Liver (tissue), 3 donors: ENCODE data around the gene PLA2G4E.

ENCODE experiments used
- ATF3 ChIP-seq: IDR thresholded peaks from 2 replicates; pipeline ENCODE4 v1.6.1; 2016; ENCODE audit warnings: antibody characterized with exemption
- CTCF ChIP-seq: fragments of 150-350 bp; IDR thresholded peaks from 2 replicates; pipeline ENCODE4 v1.5.1; 2017; ENCODE audit warnings: improper control_type of control experiment, low read depth, low read length; ENCODE audit not compliant: missing input control
- HNF4A ChIP-seq, 2 donors: conservative IDR thresholded peaks; 2 replicates each; pipeline ENCODE4 v1.6.1; 2016; ENCODE audit warnings: antibody characterized with exemption in 2 of 2, mild to moderate bottlenecking in 2 of 2
- MAX ChIP-seq: IDR thresholded peaks from 2 replicates; pipeline ENCODE4 v1.6.1; 2016; ENCODE audit warnings: antibody characterized with exemption
- RAD21 ChIP-seq, 2 donors: IDR thresholded peaks; 2 replicates each; pipeline ENCODE4 v1.6.1; 2016; ENCODE audit warnings: antibody characterized with exemption in 2 of 2, mild to moderate bottlenecking in 2 of 2
- REST ChIP-seq: IDR thresholded peaks from 2 replicates; pipeline ENCODE4 v1.6.1; 2016; ENCODE audit warnings: antibody characterized with exemption, mild to moderate bottlenecking
- TAF1 ChIP-seq: conservative IDR thresholded peaks from 2 replicates; pipeline ENCODE4 v1.6.1; 2016; ENCODE audit warnings: antibody characterized with exemption, mild to moderate bottlenecking
- YY1 ChIP-seq: IDR thresholded peaks from 2 replicates; pipeline ENCODE4 v1.6.1; 2016; ENCODE audit warnings: antibody characterized with exemption, mild to moderate bottlenecking
- ZBTB33 ChIP-seq: IDR thresholded peaks from 2 replicates; pipeline ENCODE4 v1.6.1; 2016; ENCODE audit warnings: antibody characterized with exemption
- donor health status: healthy.
- donor health status: healthy.

GRCh38 chr15:41937568-41937923 lies 83.3 kb downstream of the PLA2G4E start:
- TF ChIP-seq CTCF (no peak), REST (no peak), HNF4A (conservative IDR thresholded peaks at IDR 0.05) (no peak), MAX (no peak), ZBTB33 (no peak), YY1 (no peak), TAF1 (no peak), RAD21 (IDR thresholded peaks at IDR 0.05) (no peak), ATF3 (no peak)
